Progenitor cell of endocrine pancreas (in vitro differentiated cells): ENCODE results near the gene UNC13C. TPM values are rescaled to one million over a fixed set of nuclear protein-coding genes. Genes with fewer than 3 reads are reported as not detected.

ENCODE experiments used
- DNase-seq: peaks from one replicate; pipeline ENCODE4 v3.0.0; 2021; ENCODE audit warnings: low spot score; ENCODE audit not compliant: unreplicated experiment
- H3K27ac Mint-ChIP-seq: 2 replicates; pipeline ENCODE4 v1.8.0; 2021; ENCODE audit warnings: mild to moderate bottlenecking, moderate library complexity, mixed read lengths
- H3K27me3 Mint-ChIP-seq: 2 replicates; pipeline ENCODE4 v1.8.0; 2021; ENCODE audit warnings: mixed read lengths
- H3K36me3 Mint-ChIP-seq: 2 replicates; pipeline ENCODE4 v1.8.0; 2022; ENCODE audit warnings: mixed read lengths; ENCODE audit not compliant: insufficient read depth
- H3K4me1 Mint-ChIP-seq: 2 replicates; pipeline ENCODE4 v1.8.0; 2021; ENCODE audit warnings: low read depth, mixed read lengths
- H3K4me3 Mint-ChIP-seq: 2 replicates; pipeline ENCODE4 v1.8.0; 2021; ENCODE audit warnings: low read depth, mild to moderate bottlenecking, moderate library complexity, mixed read lengths
- H3K9me3 Mint-ChIP-seq: 2 replicates; pipeline ENCODE4 v1.8.0; 2021; ENCODE audit warnings: low read depth, mixed read lengths
- CTCF ChIP-seq: fragments of 200-600 bp; sonication (generic); IDR thresholded peaks from one replicate; pipeline ENCODE4 v1.5.0; 2021; ENCODE audit warnings: antibody characterized with exemption, mild to moderate bottlenecking; ENCODE audit not compliant: unreplicated experiment
- total RNA-seq: library from RNA; stranded (reverse); gene quantifications from 2 replicates; pipeline ENCODE4 v1.2.1, GENCODE V29; 2021

Gene UNC13C
- total RNA-seq, 1 donor from 2014 or later, result 7.3 TPM

GRCh38 chr15:54288049-54288448, 309.8 kb downstream of the UNC13C start:
- Mint-ChIP-seq H3K4me3 (no peak overlapping the region), H3K9me3 (no peaks in the 10 kb centered on the region), H3K36me3 (no peaks in the 10 kb centered on the region), H3K27ac (no peak overlapping the region), H3K4me1 (no peaks in the 10 kb centered on the region), H3K27me3 (no peaks in the 10 kb centered on the region)
- DNase-seq, result no peak
- TF ChIP-seq CTCF, result no peak

GRCh38 chr15:54289590-54290136, 311.4 kb downstream of the UNC13C start:
- Mint-ChIP-seq H3K4me3 (no peak overlapping the region), H3K9me3 (no peaks in the 10 kb centered on the region), H3K4me1 (no peaks in the 10 kb centered on the region), H3K27ac (no peak overlapping the region), H3K27me3 (no peaks in the 10 kb centered on the region), H3K36me3 (no peaks in the 10 kb centered on the region)
- no peak for TF ChIP-seq CTCF
- no peak for DNase-seq

- no peaks in the 10 kb centered on the region for H3K4me1 Mint-ChIP-seq
- H3K4me3 Mint-ChIP-seq, result no peak overlapping the region
- H3K27ac Mint-ChIP-seq, result no peak overlapping the region
- no peak for TF ChIP-seq CTCF
- H3K36me3 Mint-ChIP-seq, result peaks cover 1% of the 10 kb centered on the region
- DNase-seq, result no peak
- H3K9me3 Mint-ChIP-seq, result no peaks in the 10 kb centered on the region
- no peaks in the 10 kb centered on the region for H3K27me3 Mint-ChIP-seq
Observed at GRCh38 chr15:54298396-54298795, 320.2 kb downstream of the UNC13C start.

GRCh38 chr15:54304321-54304720, 326.1 kb downstream of the UNC13C start:
- Mint-ChIP-seq H3K36me3 (peaks cover 1% of the 10 kb centered on the region), H3K27me3 (no peaks in the 10 kb centered on the region), H3K27ac (no peak overlapping the region), H3K4me3 (no peak overlapping the region), H3K4me1 (peaks cover 4% of the 10 kb centered on the region), H3K9me3 (no peaks in the 10 kb centered on the region)
- DNase-seq, result no peak
- TF ChIP-seq CTCF, result no peak

DNA sequence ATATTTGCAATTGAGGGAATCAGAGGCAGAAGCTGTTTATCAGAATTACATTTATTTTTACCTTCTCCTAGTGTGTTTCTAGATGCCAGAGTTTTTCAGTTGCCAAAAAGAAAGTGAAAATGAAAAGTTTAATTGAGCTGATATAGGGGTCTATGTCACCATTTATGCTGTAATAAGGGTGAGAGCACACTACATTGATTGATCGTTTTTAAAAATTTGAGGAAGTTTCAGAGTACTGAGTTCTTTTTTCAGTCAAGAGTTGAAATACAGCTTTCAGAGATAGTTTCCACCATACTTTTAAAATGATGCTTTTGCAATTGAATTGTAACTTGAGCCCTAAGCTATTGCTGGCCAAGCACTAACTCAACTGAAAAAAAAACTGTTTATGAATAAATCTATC, 326.9 kb downstream of the UNC13C start:
- Mint-ChIP-seq H3K36me3 (peaks cover 1% of the 10 kb centered on the region), H3K9me3 (no peaks in the 10 kb centered on the region), H3K27ac (no peak overlapping the region), H3K4me3 (no peak overlapping the region), H3K4me1 (peaks cover 4% of the 10 kb centered on the region), H3K27me3 (no peaks in the 10 kb centered on the region)
- TF ChIP-seq CTCF, result no peak
- no peak for DNase-seq
